Fibroblast of the aortic adventitia (primary cell): ENCODE results near the gene MED7. TPM values are rescaled to one million over a fixed set of nuclear protein-coding genes. Genes with fewer than 3 reads are reported as not detected.

ENCODE experiments used
- DNase-seq: peaks from one replicate; pipeline ENCODE4 v3.0.0-alpha.2; 2010; ENCODE audit warnings: low read depth
- H3K4me3 ChIP-seq: 2 replicates; pipeline ENCODE4 v1.5.1; 2011; ENCODE audit warnings: low read depth, mild to moderate bottlenecking, control low read depth, low read length, moderate library complexity
- total RNA-seq: library from RNA; depleted of rRNA; stranded (reverse); fragments of >200 nt; gene quantifications from 2 replicates; pipeline ENCODE4 v1.2.3, GENCODE V29; 2012; ENCODE audit warnings: low replicate concordance
- TF ChIP-seq, protein P1 (sequence below): IDR thresholded peaks from 2 replicates; pipeline ENCODE4 v1.5.1; 2011; ENCODE audit warnings: mild to moderate bottlenecking, low read length, control low read depth, inconsistent platforms; ENCODE audit not compliant: insufficient read depth

Gene MED7
- total RNA-seq, 1 donor, result 15.4 TPM

DNA sequence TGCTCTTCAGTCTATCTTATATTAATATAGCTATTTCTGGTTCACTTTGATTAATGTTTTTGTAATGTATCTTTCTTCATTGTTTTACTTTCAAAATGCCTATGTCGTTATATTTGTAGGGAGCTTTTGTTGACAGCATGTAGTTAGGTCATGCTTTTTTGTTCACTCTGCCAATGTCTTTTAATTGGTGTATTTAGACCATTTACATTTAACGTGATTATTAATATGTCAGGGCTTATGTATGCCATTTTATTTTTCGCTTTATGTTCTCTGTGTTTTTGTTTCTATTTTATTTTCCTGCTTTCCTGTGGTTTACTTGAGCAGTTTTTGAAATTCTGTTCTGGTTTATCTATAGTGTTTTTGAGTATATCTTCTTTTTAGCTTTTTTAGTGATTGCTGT lies 12.6 kb upstream of the MED7 start:
- no peak overlapping the region for H3K4me3 ChIP-seq
- TF ChIP-seq, protein P1, sequence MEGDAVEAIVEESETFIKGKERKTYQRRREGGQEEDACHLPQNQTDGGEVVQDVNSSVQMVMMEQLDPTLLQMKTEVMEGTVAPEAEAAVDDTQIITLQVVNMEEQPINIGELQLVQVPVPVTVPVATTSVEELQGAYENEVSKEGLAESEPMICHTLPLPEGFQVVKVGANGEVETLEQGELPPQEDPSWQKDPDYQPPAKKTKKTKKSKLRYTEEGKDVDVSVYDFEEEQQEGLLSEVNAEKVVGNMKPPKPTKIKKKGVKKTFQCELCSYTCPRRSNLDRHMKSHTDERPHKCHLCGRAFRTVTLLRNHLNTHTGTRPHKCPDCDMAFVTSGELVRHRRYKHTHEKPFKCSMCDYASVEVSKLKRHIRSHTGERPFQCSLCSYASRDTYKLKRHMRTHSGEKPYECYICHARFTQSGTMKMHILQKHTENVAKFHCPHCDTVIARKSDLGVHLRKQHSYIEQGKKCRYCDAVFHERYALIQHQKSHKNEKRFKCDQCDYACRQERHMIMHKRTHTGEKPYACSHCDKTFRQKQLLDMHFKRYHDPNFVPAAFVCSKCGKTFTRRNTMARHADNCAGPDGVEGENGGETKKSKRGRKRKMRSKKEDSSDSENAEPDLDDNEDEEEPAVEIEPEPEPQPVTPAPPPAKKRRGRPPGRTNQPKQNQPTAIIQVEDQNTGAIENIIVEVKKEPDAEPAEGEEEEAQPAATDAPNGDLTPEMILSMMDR, result no peak
- DNase-seq, result no peak

DNA sequence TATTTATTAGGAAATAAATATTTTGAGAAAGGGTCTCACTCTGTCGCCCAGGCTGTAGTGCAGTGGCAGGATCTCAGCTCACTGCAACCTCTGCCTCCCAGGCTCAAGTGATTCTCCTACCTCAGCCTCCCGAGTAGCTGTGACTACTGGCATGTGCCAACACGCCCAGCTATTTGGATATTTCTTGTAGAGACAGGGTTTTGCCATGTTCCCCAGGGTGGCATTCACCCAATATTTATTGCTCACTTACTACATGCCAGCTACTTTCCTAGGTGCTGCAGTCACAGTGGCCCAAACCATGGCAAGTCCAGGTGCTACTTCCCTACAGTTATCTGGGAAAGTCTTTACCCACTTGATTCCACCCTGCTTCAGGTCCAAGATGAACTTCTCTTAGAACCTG lies 8.3 kb upstream of the MED7 start:
- no peak overlapping the region for H3K4me3 ChIP-seq
- no peak for DNase-seq
- TF ChIP-seq, protein P1, result no peak

DNA sequence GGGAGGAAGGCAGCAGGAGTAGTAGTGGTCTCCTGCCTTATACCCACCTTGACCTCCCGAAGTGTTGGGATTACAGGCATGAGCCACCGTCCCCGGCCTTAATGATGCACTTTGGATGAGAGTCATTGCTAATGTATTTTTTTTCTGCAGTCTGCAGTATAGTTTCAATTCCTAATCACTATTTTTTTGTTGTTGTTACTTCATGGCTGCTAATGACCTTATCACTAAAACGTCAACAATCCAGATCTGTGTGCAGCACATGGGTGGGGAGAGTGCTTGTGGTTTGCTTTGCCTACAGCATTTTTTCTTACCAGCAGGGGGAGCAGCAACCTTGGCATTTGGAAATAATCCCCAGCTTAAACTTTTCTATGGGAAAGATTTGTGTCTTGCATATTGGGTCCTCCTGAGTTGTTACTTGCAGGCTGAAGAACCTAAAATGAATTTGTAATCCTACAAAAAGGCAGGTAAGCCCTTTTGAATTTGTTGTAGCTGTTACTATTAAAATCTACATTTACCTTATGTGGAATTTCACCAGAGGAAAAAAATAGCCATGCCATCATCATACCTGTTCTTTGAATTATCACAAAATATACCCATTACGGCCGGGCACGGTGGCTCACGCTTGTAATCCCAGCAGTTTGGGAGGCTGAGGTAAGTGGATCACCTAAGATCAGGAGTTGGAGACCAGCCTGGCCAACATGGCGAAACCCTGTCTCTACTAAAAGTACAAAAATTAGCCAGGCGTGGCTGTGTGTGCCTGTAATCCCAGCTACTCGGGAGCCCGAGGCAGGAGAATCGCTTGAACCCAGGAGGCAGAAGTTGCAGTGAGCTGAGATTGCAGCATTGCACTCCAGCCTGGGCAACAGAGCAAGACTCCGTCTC lies 6.3 kb upstream of the MED7 start:
- H3K4me3 ChIP-seq, result no peak overlapping the region
- DNase-seq, result peak; percentile 79
- TF ChIP-seq, protein P1, result peak; percentile 95

DNA sequence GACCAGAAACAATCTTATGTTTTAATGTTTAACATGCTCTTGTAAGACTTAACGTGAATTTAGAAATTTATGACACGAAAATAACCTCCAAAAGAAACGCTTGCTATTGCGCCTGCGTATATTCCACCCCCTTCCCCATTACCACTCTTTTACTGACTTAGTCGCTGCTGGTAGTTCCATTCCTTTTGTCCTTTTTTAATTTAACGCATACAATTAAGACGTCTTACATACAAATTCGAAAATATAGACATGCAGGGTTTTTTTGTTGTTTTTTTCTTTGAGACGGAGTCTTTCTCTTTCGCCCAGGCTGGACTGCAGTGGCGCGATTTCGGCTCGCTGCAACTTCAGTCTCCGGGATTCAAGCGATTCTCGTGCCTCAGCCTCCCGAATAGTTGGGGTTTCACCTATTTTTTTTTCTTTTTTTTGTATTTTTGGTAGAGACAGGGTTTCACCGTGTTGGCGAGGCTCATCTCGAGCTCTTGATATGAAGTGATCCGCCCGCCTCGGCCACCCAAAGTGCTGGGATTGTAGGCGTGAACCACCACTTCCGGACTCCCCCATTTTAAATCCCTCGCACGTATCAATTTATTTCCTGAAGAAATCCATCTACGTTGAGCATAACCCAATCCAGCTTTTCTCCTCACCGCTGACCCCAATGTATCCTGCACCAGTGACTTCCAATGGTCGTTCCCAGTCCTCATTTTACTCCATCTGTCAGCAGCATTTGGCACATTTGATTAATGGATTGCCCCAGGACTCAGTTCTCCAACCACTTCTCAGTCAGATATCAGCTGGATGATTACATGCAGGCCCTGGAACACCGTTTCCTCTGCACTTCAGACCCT lies 684 bp upstream of the MED7 start:
- H3K4me3 ChIP-seq, result peak overlapping the region; percentile 98
- DNase-seq, result peak; percentile 35
- TF ChIP-seq, protein P1, result no peak

DNA sequence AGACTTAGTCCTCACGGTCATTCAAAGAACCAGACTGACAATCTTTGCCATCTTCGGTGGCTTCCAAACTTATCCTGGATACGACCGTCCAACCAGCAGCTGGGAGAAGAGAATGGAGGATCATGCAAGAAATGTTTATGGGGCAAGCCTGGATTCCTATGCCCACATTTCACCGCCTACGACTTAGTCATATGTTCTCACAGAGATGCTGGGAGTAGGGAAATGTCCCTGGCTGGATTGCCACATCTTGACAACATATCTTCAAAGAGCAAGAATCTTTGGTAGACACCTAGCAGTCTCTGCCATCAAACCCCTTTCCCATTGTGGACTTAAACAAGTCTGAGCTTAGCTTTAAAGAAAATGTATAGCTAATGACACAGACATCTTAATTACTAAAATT lies 5.0 kb downstream of the MED7 start:
- no peak overlapping the region for H3K4me3 ChIP-seq
- DNase-seq, result no peak
- TF ChIP-seq, protein P1, result no peak

DNA sequence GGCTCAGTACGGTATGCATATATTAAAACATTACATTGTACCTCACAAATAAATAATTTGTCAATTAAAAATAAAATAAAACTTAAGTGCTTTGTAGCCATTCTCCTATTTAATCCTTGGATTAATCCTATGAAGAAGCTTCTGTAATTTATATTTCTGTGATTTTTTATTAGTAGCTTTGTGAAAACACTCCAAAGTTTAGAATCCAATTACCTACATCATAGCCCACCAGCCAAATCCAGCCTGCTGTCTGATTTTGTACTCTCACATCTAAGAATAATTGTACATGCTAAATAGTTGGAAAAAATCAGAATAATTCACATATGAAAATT lies 10.4 kb downstream of the MED7 start:
- no peak overlapping the region for H3K4me3 ChIP-seq
- DNase-seq, result no peak
- TF ChIP-seq, protein P1, result no peak
